Activated T-helper 1 cell treated with anti-CD3 and anti-CD28 coated beads, Interleukin-12 subunit alpha, Interleukin-12 subunit beta, Interleukin-2, Interleukin-4 antibody, amounts not matched to agents 30 ng/mL and 10 ng/mL and 1 ng/mL, durations not matched to agents 14 hours and 24 hours and 36 hours (primary cell): ENCODE measurements around the gene MSI2. TPM values are rescaled to one million over a fixed set of nuclear protein-coding genes. Genes with fewer than 3 reads are reported as not detected.

ENCODE experiments used
- DNase-seq: peaks from one replicate; pipeline ENCODE4 v3.0.0; 2021; ENCODE audit warnings: low spot score
- H3K27ac Mint-ChIP-seq: one replicate; pipeline ENCODE4 v1.8.0; 2021; ENCODE audit warnings: mild to moderate bottlenecking, mixed read lengths
- H3K27me3 Mint-ChIP-seq: one replicate; pipeline ENCODE4 v1.8.0; 2022; ENCODE audit warnings: mild to moderate bottlenecking, moderate library complexity, mixed read lengths; ENCODE audit not compliant: insufficient read depth
- H3K36me3 Mint-ChIP-seq: one replicate; pipeline ENCODE4 v1.8.0; 2021; ENCODE audit warnings: low read depth, mixed read lengths
- H3K4me1 Mint-ChIP-seq: one replicate; pipeline ENCODE4 v1.8.0; 2021; ENCODE audit warnings: low read depth, mixed read lengths
- H3K4me3 Mint-ChIP-seq: one replicate; pipeline ENCODE4 v1.8.0; 2021; ENCODE audit warnings: mild to moderate bottlenecking, moderate library complexity, mixed read lengths
- H3K9me3 Mint-ChIP-seq: one replicate; pipeline ENCODE4 v1.8.0; 2021; ENCODE audit warnings: mixed read lengths
- intact Hi-C: fragments of 100-400 bp; cut with micrococcal nuclease; formaldehyde crosslinking; loops from one replicate; pipeline ENCODE4 v1.15.1; 2024
- total RNA-seq: library from RNA; stranded (reverse); gene quantifications from 2 replicates; pipeline ENCODE4 v1.2.3, GENCODE V29; 2022

The MSI2 gene
- total RNA-seq, 1 donor from 2014 or later: 278 TPM

DNA sequence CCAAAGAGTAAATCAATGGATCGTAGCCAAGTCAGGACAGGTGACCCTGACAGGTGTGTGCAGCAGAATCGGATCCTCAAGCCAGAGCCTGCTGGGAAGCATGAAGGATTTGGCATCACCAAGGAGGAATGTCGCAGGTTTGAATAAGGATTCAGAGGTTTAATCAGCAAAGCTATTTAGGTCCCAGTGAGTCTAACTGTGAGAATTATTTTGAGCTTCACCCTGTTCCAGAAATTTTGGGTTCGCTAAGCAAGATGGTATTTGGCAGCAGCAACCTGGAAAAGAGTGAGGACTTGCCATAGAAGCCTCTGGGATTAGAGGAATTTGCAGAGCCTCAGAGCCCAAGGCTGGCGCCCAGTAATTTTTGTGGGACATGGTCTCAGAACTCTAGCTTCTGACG is 315.7 kb downstream of the MSI2 start:
- H3K27ac Mint-ChIP-seq: no peak overlapping the region
- no peak for DNase-seq
- H3K27me3 Mint-ChIP-seq: no peaks in the 10 kb centered on the region
- intact Hi-C loops: no loop called here
- H3K36me3 Mint-ChIP-seq: no peaks in the 10 kb centered on the region
- no peak overlapping the region for H3K4me3 Mint-ChIP-seq
- H3K9me3 Mint-ChIP-seq: no peaks in the 10 kb centered on the region
- no peaks in the 10 kb centered on the region for H3K4me1 Mint-ChIP-seq

GRCh38 chr17:57572600-57572999 is 316.3 kb downstream of the MSI2 start:
- no peak overlapping the region for H3K27ac Mint-ChIP-seq
- DNase-seq: no peak
- intact Hi-C loops: no loop called here
- H3K9me3 Mint-ChIP-seq: no peaks in the 10 kb centered on the region
- no peaks in the 10 kb centered on the region for H3K36me3 Mint-ChIP-seq
- no peak overlapping the region for H3K4me3 Mint-ChIP-seq
- H3K27me3 Mint-ChIP-seq: no peaks in the 10 kb centered on the region
- H3K4me1 Mint-ChIP-seq: no peaks in the 10 kb centered on the region

DNA sequence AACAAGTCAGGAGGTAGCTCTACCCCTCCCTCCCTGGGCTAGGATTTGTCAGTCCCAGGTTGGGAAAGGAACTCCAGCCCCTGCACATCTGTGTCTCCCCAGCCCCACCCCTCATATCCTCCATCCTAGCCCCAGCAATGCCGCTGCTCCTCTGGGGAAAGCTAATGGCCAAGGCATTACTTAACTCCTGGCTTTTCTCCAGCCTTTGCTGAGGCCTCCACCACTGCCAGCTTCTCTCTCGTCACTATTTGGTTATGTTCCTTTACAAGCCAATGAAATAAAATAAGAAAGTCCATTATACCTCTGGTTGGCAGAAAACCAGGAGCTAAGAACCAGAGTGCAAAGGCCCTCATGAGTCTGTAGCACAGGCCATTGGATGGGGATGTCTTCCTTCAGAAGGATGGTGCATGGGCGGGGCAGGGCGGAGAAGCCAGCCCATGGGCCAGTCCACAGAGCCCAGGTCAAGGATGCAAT is 317.8 kb downstream of the MSI2 start:
- intact Hi-C loops: no loop called here
- no peaks in the 10 kb centered on the region for H3K9me3 Mint-ChIP-seq
- no peak for DNase-seq
- no peaks in the 10 kb centered on the region for H3K4me1 Mint-ChIP-seq
- no peaks in the 10 kb centered on the region for H3K36me3 Mint-ChIP-seq
- no peak overlapping the region for H3K4me3 Mint-ChIP-seq
- H3K27ac Mint-ChIP-seq: no peak overlapping the region
- H3K27me3 Mint-ChIP-seq: no peaks in the 10 kb centered on the region

DNA sequence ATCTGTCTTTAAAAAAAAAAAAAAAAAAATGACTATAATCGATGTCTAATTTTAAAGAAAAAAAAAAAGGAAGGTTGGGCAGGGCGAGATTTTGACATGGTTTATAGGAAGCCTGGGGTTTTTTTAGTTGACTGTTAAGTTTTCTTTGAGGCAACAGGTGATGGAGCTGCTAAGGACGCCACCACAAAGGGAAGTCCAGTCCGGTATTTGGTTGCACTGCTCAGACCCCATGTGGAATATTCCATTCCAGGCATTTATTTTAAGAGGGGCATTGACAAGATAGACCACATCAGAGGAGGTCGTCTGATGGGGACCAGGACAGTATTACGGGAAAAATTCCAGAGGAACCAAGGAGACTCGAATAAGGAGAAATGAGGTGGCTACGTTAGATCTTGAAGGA is 320.4 kb downstream of the MSI2 start:
- Mint-ChIP-seq H3K9me3 (no peaks in the 10 kb centered on the region), H3K27me3 (peaks cover 1% of the 10 kb centered on the region), H3K4me3 (no peak overlapping the region), H3K27ac (no peak overlapping the region), H3K4me1 (no peaks in the 10 kb centered on the region), H3K36me3 (no peaks in the 10 kb centered on the region)
- no peak for DNase-seq
- intact Hi-C loops: no loop called here

DNA sequence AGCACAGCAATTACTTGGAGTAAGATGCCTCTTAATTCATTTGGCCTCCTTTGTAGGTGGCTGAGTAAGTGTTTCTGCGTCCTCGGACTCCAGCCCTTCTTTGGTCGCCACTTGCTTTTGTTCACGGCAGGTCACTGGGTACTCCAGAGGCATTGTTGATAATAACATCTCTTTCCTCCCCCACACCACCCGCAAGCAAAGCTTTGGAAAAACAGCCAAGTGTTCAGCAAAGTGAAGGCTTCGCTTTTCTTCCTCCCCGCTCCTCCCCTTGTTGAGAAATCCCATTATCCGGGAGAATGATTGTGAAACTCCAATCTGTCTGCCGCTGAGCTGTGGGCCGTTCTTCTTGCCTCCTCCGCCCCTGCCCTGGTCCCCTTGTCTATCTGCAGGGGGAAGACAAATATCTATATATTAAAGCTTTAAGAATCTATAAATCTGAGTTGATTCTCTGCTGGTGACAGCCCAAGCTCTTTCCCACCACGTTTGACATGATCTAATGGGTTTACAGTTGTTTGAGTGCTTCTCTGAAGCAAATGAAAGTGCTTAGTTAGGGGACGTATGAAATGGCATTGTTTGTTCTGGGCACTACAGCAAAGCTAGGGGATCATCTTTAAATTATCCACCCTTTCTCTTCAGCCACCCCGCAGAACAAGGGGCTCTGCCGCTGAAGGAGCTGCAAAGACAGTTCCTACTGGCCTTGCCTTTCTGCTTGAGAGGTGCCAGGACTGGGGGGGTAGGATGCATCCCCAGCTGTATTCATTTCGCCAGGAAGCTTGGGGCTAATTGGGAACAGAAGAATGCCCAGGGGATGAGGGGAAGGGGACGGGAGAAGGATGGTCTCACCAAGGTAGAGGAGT is 321.7 kb downstream of the MSI2 start:
- Mint-ChIP-seq H3K9me3 (no peaks in the 10 kb centered on the region), H3K27me3 (peaks cover 1% of the 10 kb centered on the region), H3K36me3 (no peaks in the 10 kb centered on the region), H3K4me3 (no peak overlapping the region), H3K4me1 (no peaks in the 10 kb centered on the region), H3K27ac (no peak overlapping the region)
- DNase-seq: no peak
- intact Hi-C loops: no loop called here

GRCh38 chr17:57578608-57579225 is 322.4 kb downstream of the MSI2 start:
- no peak for DNase-seq
- Mint-ChIP-seq H3K4me3 (no peak overlapping the region), H3K27me3 (peaks cover 1% of the 10 kb centered on the region), H3K36me3 (no peaks in the 10 kb centered on the region), H3K27ac (no peak overlapping the region), H3K4me1 (no peaks in the 10 kb centered on the region), H3K9me3 (no peaks in the 10 kb centered on the region)
- intact Hi-C loops: no loop called here

GRCh38 chr17:57579245-57579644 is 322.9 kb downstream of the MSI2 start:
- no peak for DNase-seq
- intact Hi-C loops: no loop called here
- no peak overlapping the region for H3K4me3 Mint-ChIP-seq
- no peaks in the 10 kb centered on the region for H3K9me3 Mint-ChIP-seq
- no peaks in the 10 kb centered on the region for H3K36me3 Mint-ChIP-seq
- H3K4me1 Mint-ChIP-seq: no peaks in the 10 kb centered on the region
- H3K27me3 Mint-ChIP-seq: peaks cover 1% of the 10 kb centered on the region
- H3K27ac Mint-ChIP-seq: no peak overlapping the region

GRCh38 chr17:57580055-57580739 is 323.9 kb downstream of the MSI2 start:
- DNase-seq: no peak
- peaks cover 1% of the 10 kb centered on the region for H3K4me1 Mint-ChIP-seq
- no peaks in the 10 kb centered on the region for H3K36me3 Mint-ChIP-seq
- no peak overlapping the region for H3K4me3 Mint-ChIP-seq
- H3K9me3 Mint-ChIP-seq: no peaks in the 10 kb centered on the region
- intact Hi-C loops: no loop called here
- peaks cover 1% of the 10 kb centered on the region for H3K27me3 Mint-ChIP-seq
- H3K27ac Mint-ChIP-seq: no peak overlapping the region

GRCh38 chr17:57582881-57583756 is 326.8 kb downstream of the MSI2 start:
- no peak for DNase-seq
- Mint-ChIP-seq H3K4me3 (no peak overlapping the region), H3K9me3 (no peaks in the 10 kb centered on the region), H3K27ac (no peak overlapping the region), H3K36me3 (peaks cover 3% of the 10 kb centered on the region), H3K4me1 (peaks cover 8% of the 10 kb centered on the region), H3K27me3 (peaks cover 1% of the 10 kb centered on the region)
- intact Hi-C loops: no loop called here

DNA sequence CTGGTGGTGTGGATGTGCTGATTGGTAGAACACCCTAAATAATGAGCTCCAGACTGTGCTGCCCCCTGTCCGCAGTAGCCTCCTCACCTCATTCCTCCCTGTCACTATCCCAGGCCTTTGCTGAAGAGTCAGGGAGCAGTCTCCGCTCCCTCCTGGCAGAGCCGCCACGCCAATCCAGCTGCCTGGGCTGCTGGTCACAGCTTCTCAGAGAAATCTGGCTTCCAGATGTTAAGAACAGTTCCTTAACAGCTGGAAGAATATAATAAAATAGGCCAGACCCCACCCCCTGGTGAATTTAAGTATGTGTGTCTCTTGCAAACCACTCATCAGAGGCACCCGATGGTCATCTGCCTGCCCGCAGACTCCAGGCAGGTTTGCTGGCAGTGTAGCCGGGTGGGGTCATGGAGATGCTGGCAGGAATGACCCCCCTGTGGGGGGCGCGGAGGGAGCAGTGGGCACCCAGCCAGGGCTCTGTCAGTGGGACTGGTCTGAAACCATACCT is 327.8 kb downstream of the MSI2 start:
- H3K9me3 Mint-ChIP-seq: no peaks in the 10 kb centered on the region
- H3K27me3 Mint-ChIP-seq: peaks cover 1% of the 10 kb centered on the region
- DNase-seq: no peak
- intact Hi-C loops: no loop called here
- H3K4me1 Mint-ChIP-seq: peaks cover 8% of the 10 kb centered on the region
- peaks cover 3% of the 10 kb centered on the region for H3K36me3 Mint-ChIP-seq
- no peak overlapping the region for H3K4me3 Mint-ChIP-seq
- H3K27ac Mint-ChIP-seq: no peak overlapping the region

DNA sequence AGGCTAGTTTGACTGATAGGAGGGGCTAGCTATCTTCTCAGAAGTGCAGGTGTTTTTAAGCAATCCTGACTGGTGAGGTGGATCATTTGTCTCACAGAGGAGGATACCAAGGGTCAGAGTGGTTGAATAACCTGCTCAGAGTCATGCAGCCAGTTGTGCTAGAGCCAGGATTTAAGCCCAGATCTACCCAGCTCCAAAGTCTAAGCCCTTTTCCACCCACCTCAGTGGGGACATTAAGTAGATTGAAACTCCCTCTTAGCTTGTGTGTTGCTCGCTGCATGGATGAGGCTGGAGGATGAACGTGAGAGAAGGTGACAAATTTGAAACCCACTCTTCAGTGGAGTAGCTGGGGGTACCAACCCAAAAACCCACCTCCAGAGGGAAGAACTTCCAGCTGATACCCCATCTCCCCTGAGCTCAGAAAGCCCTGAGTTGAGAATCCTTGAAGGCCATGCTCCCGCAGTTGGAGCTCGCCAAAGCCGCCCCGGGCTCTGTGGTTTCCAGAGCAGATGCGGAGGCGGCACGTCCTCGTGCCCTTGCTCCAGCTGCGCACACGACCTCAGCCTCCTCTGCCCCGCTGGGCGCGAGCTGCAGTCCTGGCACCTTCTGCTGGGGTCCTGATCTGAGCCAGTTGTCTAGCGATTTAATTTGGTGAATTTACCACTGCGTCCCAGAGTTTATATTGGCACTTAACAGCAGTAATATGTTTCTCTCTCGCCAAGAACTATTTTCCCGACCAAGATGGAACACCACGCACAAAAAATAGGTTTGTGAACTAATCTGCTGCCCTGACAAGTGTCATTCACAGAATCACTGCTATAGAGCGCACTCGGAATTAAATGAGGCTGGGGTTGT is 329.2 kb downstream of the MSI2 start:
- peaks cover 3% of the 10 kb centered on the region for H3K36me3 Mint-ChIP-seq
- H3K4me1 Mint-ChIP-seq: peaks cover 8% of the 10 kb centered on the region
- no peaks in the 10 kb centered on the region for H3K27me3 Mint-ChIP-seq
- no peak for DNase-seq
- no peak overlapping the region for H3K27ac Mint-ChIP-seq
- no peaks in the 10 kb centered on the region for H3K9me3 Mint-ChIP-seq
- H3K4me3 Mint-ChIP-seq: no peak overlapping the region
- intact Hi-C loops: no loop called here
